OCI-LY3 (cell line): ENCODE results near the gene TECR.
"Not testable (repeated sequence)": the region's sequence is repeated elsewhere in the genome, so short reads cannot be mapped to it uniquely, and the experiment has no call there.

Experiments used
- EZH2phosphoT487 ChIP-seq: fragments of 200-600 bp; shearing (Covaris generic); IDR thresholded peaks from 2 replicates; pipeline ENCODE4 v1.6.1; 2018; ENCODE audit warnings: antibody characterized with exemption, mixed run types, low read depth
- TF ChIP-seq, protein P1 (sequence below): fragments of 200-600, 300-600 bp; sonication (generic); IDR thresholded peaks from 2 replicates; pipeline ENCODE4 v1.5.1; 2014; ENCODE audit warnings: antibody characterized with exemption, low read length, low read depth

DNA sequence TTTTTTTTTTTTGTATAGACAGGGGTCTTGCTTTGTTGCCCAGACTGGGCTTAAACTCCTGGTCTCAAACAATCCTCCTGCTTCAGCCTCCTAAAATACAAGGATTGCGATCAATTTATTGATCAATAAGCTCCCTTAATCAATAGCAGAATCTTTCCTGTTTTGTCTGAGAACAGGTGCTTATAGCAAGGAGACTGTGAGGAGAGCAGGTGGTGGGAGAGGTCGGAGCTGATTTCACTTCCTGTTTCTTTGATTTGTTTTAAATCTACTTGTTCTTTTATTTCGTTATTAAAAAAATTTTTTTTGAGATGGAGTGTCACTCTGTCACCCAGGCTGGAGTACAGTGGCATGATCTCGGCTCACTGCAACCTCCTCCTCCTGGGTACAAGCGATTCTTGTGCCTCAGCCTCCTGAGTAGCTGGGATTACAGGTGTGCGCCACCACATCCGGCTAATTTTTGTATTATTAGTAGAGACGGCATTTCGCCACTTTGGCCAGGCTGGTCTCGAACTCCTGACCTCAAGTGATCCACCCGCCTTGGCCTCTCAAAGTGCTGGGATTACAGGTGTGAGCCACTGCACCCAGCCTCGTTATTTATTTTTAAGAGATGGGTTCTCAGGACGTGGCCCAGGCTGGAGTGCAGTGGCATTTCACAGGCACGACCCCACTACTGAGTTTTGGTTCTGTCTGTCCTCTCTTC is 84.2 kb downstream of the TECR start:
- TF ChIP-seq, protein P1, sequence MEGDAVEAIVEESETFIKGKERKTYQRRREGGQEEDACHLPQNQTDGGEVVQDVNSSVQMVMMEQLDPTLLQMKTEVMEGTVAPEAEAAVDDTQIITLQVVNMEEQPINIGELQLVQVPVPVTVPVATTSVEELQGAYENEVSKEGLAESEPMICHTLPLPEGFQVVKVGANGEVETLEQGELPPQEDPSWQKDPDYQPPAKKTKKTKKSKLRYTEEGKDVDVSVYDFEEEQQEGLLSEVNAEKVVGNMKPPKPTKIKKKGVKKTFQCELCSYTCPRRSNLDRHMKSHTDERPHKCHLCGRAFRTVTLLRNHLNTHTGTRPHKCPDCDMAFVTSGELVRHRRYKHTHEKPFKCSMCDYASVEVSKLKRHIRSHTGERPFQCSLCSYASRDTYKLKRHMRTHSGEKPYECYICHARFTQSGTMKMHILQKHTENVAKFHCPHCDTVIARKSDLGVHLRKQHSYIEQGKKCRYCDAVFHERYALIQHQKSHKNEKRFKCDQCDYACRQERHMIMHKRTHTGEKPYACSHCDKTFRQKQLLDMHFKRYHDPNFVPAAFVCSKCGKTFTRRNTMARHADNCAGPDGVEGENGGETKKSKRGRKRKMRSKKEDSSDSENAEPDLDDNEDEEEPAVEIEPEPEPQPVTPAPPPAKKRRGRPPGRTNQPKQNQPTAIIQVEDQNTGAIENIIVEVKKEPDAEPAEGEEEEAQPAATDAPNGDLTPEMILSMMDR, result not testable (repeated sequence)
- TF ChIP-seq EZH2phosphoT487, result not testable (repeated sequence)
